Keratinocyte (primary cell): ENCODE data around the gene SSNA1.
A peak's percentile ranks its signal among the peaks of the same experiment; 100 is the strongest.

Experiments
- EZH2 ChIP-seq: IDR thresholded peaks from one replicate; pipeline ENCODE4 v1.6.1; 2012; ENCODE audit warnings: inconsistent platforms, mild to moderate bottlenecking, low read length, moderate library complexity
- TF ChIP-seq, protein P1 (sequence below), 3 experiments: IDR thresholded peaks in 1 of 3; conservative IDR thresholded peaks in 1 of 3; optimal IDR thresholded peaks in 1 of 3; 2 replicates in 2 of 3; 3 replicates in 1 of 3; pipeline versions ENCODE3 to v1.5.1; 2011; ENCODE audit warnings: low read length in 3 of 3, mild to moderate bottlenecking in 3 of 3, moderate library complexity in 2 of 3, control low read depth in 1 of 3, inconsistent platforms in 1 of 3; ENCODE audit not compliant: insufficient read depth in 2 of 3; ENCODE audit errors: extremely low read depth in 1 of 3

DNA sequence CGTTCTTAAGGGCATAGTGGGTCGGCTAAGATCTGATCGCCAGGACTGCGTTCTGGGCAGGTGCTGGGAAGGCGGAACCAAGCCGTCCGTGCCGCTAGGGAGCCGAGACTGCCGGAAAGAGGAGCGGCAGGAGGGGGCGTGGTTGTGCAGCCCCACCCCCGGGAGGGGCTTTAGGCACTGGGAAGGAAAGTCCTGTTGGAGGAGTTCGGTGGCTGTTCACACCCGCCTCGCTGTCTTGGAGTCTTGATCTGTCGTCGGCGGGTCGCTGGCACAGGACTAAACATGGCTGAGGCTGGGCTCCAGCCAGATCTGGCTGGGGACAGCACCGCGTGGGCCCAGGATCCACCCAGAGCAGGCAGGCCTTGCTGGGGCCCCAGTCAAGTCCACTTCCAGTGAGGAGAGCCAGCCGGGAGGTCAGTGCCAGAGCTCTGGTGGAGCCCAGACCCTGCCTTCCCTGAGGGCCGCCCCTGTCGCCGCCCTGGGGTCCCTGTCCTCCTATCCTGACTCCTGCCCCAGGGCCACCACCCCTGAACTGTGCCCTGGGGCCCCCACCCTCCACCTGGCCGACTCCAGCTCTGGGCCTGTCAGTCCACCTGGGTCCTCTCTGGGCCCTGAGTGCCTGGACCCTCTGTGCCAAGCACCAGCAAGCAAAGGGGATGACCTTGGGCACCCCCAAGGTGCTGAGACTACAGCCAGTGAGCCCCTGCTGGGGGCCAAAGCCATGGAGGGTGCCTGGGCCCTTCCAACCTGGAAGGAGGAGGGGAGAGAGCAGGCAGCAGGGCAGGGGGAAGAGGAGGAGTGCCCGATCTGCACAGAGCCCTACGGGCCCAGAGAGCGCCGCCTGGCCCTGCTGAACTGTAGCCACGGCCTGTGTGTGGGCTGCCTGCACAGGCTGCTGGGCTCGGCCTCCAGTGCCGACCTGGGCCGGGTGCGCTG is 29.1 kb downstream of the SSNA1 start:
- TF ChIP-seq, protein P1, sequence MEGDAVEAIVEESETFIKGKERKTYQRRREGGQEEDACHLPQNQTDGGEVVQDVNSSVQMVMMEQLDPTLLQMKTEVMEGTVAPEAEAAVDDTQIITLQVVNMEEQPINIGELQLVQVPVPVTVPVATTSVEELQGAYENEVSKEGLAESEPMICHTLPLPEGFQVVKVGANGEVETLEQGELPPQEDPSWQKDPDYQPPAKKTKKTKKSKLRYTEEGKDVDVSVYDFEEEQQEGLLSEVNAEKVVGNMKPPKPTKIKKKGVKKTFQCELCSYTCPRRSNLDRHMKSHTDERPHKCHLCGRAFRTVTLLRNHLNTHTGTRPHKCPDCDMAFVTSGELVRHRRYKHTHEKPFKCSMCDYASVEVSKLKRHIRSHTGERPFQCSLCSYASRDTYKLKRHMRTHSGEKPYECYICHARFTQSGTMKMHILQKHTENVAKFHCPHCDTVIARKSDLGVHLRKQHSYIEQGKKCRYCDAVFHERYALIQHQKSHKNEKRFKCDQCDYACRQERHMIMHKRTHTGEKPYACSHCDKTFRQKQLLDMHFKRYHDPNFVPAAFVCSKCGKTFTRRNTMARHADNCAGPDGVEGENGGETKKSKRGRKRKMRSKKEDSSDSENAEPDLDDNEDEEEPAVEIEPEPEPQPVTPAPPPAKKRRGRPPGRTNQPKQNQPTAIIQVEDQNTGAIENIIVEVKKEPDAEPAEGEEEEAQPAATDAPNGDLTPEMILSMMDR (optimal IDR thresholded peaks at IDR 0.05 in 1 of 3, IDR thresholded peaks at IDR 0.05 in 1 of 3, conservative IDR thresholded peaks at IDR 0.05 in 1 of 3; ENCODE audit: extremely low read depth in 1 of 3, insufficient read depth in 2 of 3, low read length in 3 of 3), result peak in 1 of 3 experiments; percentile 18
- no peak for TF ChIP-seq EZH2
